ENCODE results near the gene SLC26A9.
A peak's percentile ranks its signal among the peaks of the same experiment; 100 is the strongest.

The SLC26A9 gene

GRCh38 chr1:205944525-205944924 is 1.3 kb upstream of the SLC26A9 start:
- no peak overlapping the region for H2BK120ac ChIP-seq (ENCODE audit: low read depth, low read length)
- H2BK5ac ChIP-seq (ENCODE audit: low read length) = no peak overlapping the region
- H2AK5ac ChIP-seq (ENCODE audit: low read length) = no peak overlapping the region
- H3K36me3 ChIP-seq (ENCODE audit: control insufficient read depth, insufficient read depth, low read length) = no peaks in the 10 kb centered on the region
- H3K23ac ChIP-seq (ENCODE audit: low read length) = no peak overlapping the region
- H3K4me3 ChIP-seq (ENCODE audit: low read length) = no peak overlapping the region
- no peak overlapping the region for H4K8ac ChIP-seq (ENCODE audit: low read depth, low read length)
- no peak overlapping the region for H3K27ac ChIP-seq (ENCODE audit: low read depth, low read length)
- H3K79me2 ChIP-seq (ENCODE audit: control insufficient read depth, insufficient read depth, low read length) = no peaks in the 10 kb centered on the region
- no peak overlapping the region for H2BK15ac ChIP-seq (replicated peaks; ENCODE audit: low read depth)
- no CpG with 5 or more reads among the region's 4 CpGs for WGBS (ENCODE audit: extremely low coverage, insufficient coverage, low lambda C conversion rate)
- no peak overlapping the region for H4K5ac ChIP-seq (ENCODE audit: low read length)
- H3K4ac ChIP-seq (ENCODE audit: low read depth, low read length) = no peak overlapping the region
- no peak overlapping the region for H3K56ac ChIP-seq (ENCODE audit: low read length)
- H3K4me1 ChIP-seq (ENCODE audit: control insufficient read depth, low read depth, low read length) = no peaks in the 10 kb centered on the region
- H3K79me1 ChIP-seq (ENCODE audit: low read length) = no peaks in the 10 kb centered on the region
- no peak overlapping the region for H3K9ac ChIP-seq (ENCODE audit: low read length)
- no peak for DNase-seq
- H3K18ac ChIP-seq (ENCODE audit: low read length) = no peak overlapping the region
- no peak overlapping the region for H3K4me2 ChIP-seq (ENCODE audit: low read length)
- H3K27me3 ChIP-seq (ENCODE audit: insufficient read depth, low read length, poor library complexity) = no peaks in the 10 kb centered on the region

- H3K56ac ChIP-seq (ENCODE audit: low read length) = no peak overlapping the region
- H4K8ac ChIP-seq (ENCODE audit: low read depth, low read length) = no peak overlapping the region
- no peaks in the 10 kb centered on the region for H3K27me3 ChIP-seq (ENCODE audit: insufficient read depth, low read length, poor library complexity)
- no peak overlapping the region for H3K23ac ChIP-seq (ENCODE audit: low read length)
- no peaks in the 10 kb centered on the region for H3K79me1 ChIP-seq (ENCODE audit: low read length)
- no CpG with 5 or more reads among the region's 12 CpGs for WGBS (ENCODE audit: extremely low coverage, insufficient coverage, low lambda C conversion rate)
- no peak overlapping the region for H2BK15ac ChIP-seq (replicated peaks; ENCODE audit: low read depth)
- no peak overlapping the region for H3K4me3 ChIP-seq (ENCODE audit: low read length)
- H2AK5ac ChIP-seq (ENCODE audit: low read length) = no peak overlapping the region
- no peaks in the 10 kb centered on the region for H3K79me2 ChIP-seq (ENCODE audit: control insufficient read depth, insufficient read depth, low read length)
- no peaks in the 10 kb centered on the region for H3K4me1 ChIP-seq (ENCODE audit: control insufficient read depth, low read depth, low read length)
- no peak overlapping the region for H3K4me2 ChIP-seq (ENCODE audit: low read length)
- no peak for DNase-seq
- H3K36me3 ChIP-seq (ENCODE audit: control insufficient read depth, insufficient read depth, low read length) = no peaks in the 10 kb centered on the region
- no peak overlapping the region for H2BK120ac ChIP-seq (ENCODE audit: low read depth, low read length)
- no peak overlapping the region for H3K4ac ChIP-seq (ENCODE audit: low read depth, low read length)
- H3K9ac ChIP-seq (ENCODE audit: low read length) = no peak overlapping the region
- H3K18ac ChIP-seq (ENCODE audit: low read length) = no peak overlapping the region
- H3K27ac ChIP-seq (ENCODE audit: low read depth, low read length) = no peak overlapping the region
- no peak overlapping the region for H2BK5ac ChIP-seq (ENCODE audit: low read length)
- H4K5ac ChIP-seq (ENCODE audit: low read length) = no peak overlapping the region
These were observed 561 bp downstream of the SLC26A9 start for GRCh38 chr1:205942631-205943159.

DNA sequence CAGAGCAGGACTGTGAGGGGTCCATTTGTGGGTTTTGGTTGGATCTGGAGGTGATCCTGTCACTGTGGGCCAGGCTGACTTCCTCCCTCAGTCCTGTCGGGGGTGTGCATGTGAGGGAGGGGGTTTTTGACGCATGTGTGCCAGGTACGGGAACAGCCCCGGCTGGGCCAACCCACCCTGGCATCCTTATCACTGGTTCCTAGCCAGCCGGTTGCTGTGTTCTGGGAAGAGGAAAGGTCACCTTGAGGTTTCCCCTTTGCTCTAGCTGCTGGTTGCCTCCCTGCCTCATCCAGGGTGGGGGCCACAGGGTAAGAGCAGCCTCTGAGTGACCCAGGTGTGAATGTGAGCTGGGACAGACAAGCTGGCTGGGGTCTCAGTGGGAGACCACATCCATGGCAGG is 2.5 kb downstream of the SLC26A9 start:
- Histone ChIP-seq H3K27ac (ENCODE audit: low read depth, low read length) (no peak overlapping the region), H3K9ac (ENCODE audit: low read length) (no peak overlapping the region), H2AK5ac (ENCODE audit: low read length) (no peak overlapping the region), H3K4me1 (ENCODE audit: control insufficient read depth, low read depth, low read length) (no peaks in the 10 kb centered on the region), H3K23ac (ENCODE audit: low read length) (no peak overlapping the region), H3K4me2 (ENCODE audit: low read length) (no peak overlapping the region), H4K8ac (ENCODE audit: low read depth, low read length) (no peak overlapping the region), H3K4me3 (ENCODE audit: low read length) (no peak overlapping the region), H2BK15ac (replicated peaks; ENCODE audit: low read depth) (no peak overlapping the region), H3K56ac (ENCODE audit: low read length) (no peak overlapping the region), H2BK120ac (ENCODE audit: low read depth, low read length) (no peak overlapping the region), H3K4ac (ENCODE audit: low read depth, low read length) (no peak overlapping the region), H3K36me3 (ENCODE audit: control insufficient read depth, insufficient read depth, low read length) (no peaks in the 10 kb centered on the region), H4K5ac (ENCODE audit: low read length) (no peak overlapping the region), H3K79me2 (ENCODE audit: control insufficient read depth, insufficient read depth, low read length) (no peaks in the 10 kb centered on the region), H2BK5ac (ENCODE audit: low read length) (no peak overlapping the region), H3K18ac (ENCODE audit: low read length) (no peak overlapping the region), H3K79me1 (ENCODE audit: low read length) (no peaks in the 10 kb centered on the region), H3K27me3 (ENCODE audit: insufficient read depth, low read length, poor library complexity) (no peaks in the 10 kb centered on the region)
- no CpG with 5 or more reads among the region's 5 CpGs for WGBS (ENCODE audit: extremely low coverage, insufficient coverage, low lambda C conversion rate)
- no peak for DNase-seq

DNA sequence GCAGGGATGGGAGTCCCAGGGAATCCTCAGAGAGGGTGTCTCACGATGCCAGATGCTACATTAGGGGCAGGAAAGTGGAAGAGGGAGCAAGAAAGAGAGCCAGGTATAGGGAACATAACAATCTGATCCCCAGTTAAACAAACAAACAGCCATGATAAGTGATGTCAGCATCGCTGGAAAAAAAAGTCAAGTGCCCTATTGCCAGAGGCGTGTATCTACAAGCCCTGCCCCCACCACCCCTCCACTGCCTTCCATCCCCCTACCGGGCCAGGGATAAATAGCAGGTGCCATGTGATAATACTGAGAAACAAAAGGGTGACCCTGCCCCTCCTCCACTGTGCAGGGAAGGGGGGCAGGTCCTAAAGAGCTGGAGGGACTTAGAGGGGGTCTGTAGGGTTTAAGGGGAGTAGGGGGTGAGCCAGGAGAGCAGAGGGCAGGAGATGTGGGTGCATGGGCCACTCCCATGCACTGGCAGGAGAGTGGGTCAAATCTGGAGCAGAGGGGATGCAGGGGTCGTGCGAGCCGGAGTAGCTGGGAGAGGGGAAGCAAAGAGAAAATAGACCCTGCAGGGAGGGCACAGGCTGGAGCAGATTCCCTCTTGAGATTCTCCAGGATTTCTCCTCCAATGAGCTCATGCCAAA is 3.4 kb downstream of the SLC26A9 start:
- H3K18ac ChIP-seq (ENCODE audit: low read length) = no peak overlapping the region
- no peak overlapping the region for H2AK5ac ChIP-seq (ENCODE audit: low read length)
- H2BK120ac ChIP-seq (ENCODE audit: low read depth, low read length) = no peak overlapping the region
- H3K4me1 ChIP-seq (ENCODE audit: control insufficient read depth, low read depth, low read length) = no peaks in the 10 kb centered on the region
- no peak overlapping the region for H3K56ac ChIP-seq (ENCODE audit: low read length)
- no peak overlapping the region for H4K8ac ChIP-seq (ENCODE audit: low read depth, low read length)
- H3K9ac ChIP-seq (ENCODE audit: low read length) = no peak overlapping the region
- H3K27me3 ChIP-seq (ENCODE audit: insufficient read depth, low read length, poor library complexity) = no peaks in the 10 kb centered on the region
- DNase-seq = peak; percentile 86
- H3K4ac ChIP-seq (ENCODE audit: low read depth, low read length) = no peak overlapping the region
- H3K27ac ChIP-seq (ENCODE audit: low read depth, low read length) = no peak overlapping the region
- H2BK15ac ChIP-seq (replicated peaks; ENCODE audit: low read depth) = no peak overlapping the region
- no peaks in the 10 kb centered on the region for H3K36me3 ChIP-seq (ENCODE audit: control insufficient read depth, insufficient read depth, low read length)
- no peak overlapping the region for H3K4me2 ChIP-seq (ENCODE audit: low read length)
- no peaks in the 10 kb centered on the region for H3K79me1 ChIP-seq (ENCODE audit: low read length)
- no peak overlapping the region for H3K23ac ChIP-seq (ENCODE audit: low read length)
- no peak overlapping the region for H3K4me3 ChIP-seq (ENCODE audit: low read length)
- no peaks in the 10 kb centered on the region for H3K79me2 ChIP-seq (ENCODE audit: control insufficient read depth, insufficient read depth, low read length)
- no peak overlapping the region for H4K5ac ChIP-seq (ENCODE audit: low read length)
- no CpG with 5 or more reads among the region's 7 CpGs for WGBS (ENCODE audit: extremely low coverage, insufficient coverage, low lambda C conversion rate)
- H2BK5ac ChIP-seq (ENCODE audit: low read length) = no peak overlapping the region

DNA sequence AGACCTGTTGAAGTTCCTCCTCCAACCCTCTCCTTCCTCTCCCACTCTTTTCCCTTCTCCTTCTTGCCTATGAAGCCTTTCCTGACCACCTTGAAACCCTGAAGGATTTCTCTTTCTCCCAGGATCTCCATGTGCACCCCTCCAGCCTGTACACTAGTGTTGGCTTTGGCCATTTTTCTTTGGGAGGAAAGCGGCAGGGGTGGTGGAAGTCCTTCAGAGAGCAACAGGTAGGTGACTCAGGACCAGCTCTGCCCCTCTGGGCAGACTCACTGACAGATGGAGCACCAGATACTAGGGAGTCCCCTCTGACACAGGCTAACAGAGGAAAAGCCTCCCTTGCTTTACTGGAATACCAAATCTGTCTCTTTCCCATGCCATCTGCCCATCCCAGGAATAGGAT is 4.6 kb downstream of the SLC26A9 start:
- Histone ChIP-seq H4K5ac (ENCODE audit: low read length) (no peak overlapping the region), H2BK15ac (replicated peaks; ENCODE audit: low read depth) (no peak overlapping the region), H3K27ac (ENCODE audit: low read depth, low read length) (no peak overlapping the region), H3K9ac (ENCODE audit: low read length) (no peak overlapping the region), H3K79me1 (ENCODE audit: low read length) (no peaks in the 10 kb centered on the region), H3K4ac (ENCODE audit: low read depth, low read length) (no peak overlapping the region), H3K27me3 (ENCODE audit: insufficient read depth, low read length, poor library complexity) (no peaks in the 10 kb centered on the region), H3K56ac (ENCODE audit: low read length) (no peak overlapping the region), H3K36me3 (ENCODE audit: control insufficient read depth, insufficient read depth, low read length) (no peaks in the 10 kb centered on the region), H2BK5ac (ENCODE audit: low read length) (no peak overlapping the region), H3K18ac (ENCODE audit: low read length) (no peak overlapping the region), H3K79me2 (ENCODE audit: control insufficient read depth, insufficient read depth, low read length) (no peaks in the 10 kb centered on the region), H3K23ac (ENCODE audit: low read length) (no peak overlapping the region), H3K4me3 (ENCODE audit: low read length) (no peak overlapping the region), H3K4me1 (ENCODE audit: control insufficient read depth, low read depth, low read length) (no peaks in the 10 kb centered on the region), H2AK5ac (ENCODE audit: low read length) (no peak overlapping the region), H3K4me2 (ENCODE audit: low read length) (no peak overlapping the region), H2BK120ac (ENCODE audit: low read depth, low read length) (no peak overlapping the region), H4K8ac (ENCODE audit: low read depth, low read length) (no peak overlapping the region)
- WGBS (ENCODE audit: extremely low coverage, insufficient coverage, low lambda C conversion rate) = no CpG with 5 or more reads among the region's 1 CpG
- DNase-seq = no peak

All from mesendoderm (in vitro differentiated cells).